ENCODE data around the gene CPAMD8.

CPAMD8 gene

DNA sequence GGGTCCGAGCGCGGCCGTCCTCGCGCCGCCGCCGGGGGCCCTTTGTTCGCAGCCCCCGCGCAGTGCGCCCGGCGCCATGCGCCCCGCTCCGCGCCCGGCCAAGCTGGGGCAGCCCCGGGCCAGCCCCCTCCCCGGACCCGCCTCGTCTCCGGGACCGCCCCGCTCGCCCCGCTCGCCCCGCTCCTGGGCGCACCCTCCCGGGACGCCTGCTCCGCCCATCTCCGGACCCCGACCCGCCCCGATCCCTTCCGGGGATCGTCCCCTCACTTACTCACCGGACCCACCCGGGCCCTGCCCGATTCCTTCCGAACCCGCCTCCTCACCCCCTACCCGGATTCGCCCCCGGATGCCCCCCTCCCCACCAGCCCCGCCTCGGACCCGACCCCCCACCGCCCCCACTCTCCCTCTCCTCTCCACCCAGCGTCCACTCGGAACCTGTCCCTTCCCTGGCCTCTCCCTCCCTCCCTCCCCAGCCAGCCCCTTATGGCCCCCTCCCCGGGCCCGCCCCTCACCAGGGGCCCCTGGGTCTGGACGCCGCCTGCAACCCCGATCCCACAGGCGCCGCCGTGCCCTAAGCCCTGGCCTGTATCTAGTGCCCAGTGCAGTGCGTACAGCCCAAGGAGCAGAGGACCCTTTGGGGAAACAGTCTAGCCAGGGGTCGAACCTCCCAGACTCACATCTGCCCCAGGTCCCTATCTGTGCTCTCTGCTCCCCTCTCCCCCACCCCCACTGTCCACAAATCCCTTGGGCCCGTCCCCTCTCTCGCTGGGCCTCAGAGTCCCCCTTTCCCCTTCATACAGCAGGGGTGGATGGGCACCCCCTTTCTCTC, at the start of gene CPAMD8:
CPAMD8 (minus strand) TSS at position 105 of the 829 bp plus-strand sequence. CDS start 168 bp downstream, outside the sequence.
- no peak for DNase-seq

DNA sequence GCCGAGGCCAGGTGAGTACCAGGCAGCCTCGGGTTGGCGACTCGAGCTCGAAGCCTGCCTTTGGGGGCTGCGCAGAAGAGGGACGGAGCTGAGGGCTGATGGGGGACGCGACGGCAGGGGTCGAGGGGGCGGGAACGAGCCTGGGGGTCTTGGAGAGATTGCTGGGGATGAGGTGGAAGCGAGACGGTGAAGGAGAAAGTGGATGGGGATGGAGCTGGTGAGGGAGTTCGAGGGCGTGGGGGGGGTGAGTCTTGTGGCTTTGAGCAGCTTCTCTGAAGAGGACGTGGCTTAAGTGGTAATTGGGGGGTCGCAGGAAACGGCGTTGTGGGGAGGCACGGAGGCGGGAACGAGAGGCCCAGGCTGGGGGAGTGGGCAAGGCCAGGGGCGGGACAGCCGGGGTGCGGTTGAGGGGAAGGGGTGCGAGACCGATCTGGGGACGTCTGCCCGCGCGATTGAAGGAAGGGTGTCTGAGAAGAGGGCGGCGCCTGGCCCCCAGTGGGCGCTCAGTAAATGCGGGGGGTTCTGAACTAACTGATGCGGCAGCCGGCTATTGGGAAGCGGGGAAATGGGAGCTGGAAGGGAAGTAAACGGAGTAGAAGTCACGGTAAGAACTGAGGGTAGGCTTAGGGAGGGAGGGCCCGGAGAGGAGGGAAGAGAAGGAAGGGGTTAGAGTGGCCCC, 49.4 kb upstream of the CPAMD8 start:
- peak; percentile 67 for DNase-seq

GRCh38 chr19:17075035-17075863, 48.6 kb upstream of the CPAMD8 start, which contains the start of the genes HAUS8 and MYO9B:
Gene HAUS8 (minus strand): TSS chr19:17075452. CDS start chr19:17075422, 30 bp downstream.
Gene MYO9B (plus strand): TSS chr19:17075777. CDS start chr19:17101718, 25,941 bp downstream.
- peak; percentile 100 for DNase-seq

DNA sequence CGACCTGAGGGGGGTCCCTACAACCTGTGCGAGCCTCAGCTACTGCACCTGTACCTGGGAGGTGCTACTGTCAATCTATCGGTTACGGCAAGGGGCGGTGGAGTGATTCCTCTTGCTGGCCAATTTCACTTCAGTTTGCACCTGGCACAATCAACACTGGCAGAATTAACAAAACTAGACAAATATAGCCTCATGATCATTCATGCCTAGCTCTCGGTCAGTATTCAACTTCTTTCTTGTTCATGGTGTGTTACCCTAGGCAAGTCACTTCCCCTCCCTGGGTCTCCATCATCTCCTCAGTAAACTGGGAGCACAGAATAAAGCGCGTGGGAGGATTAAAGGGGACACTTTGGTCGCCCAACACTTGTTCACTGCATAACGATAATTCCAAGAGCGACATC, 48.0 kb upstream of the CPAMD8 start:
- no peak for DNase-seq

DNA sequence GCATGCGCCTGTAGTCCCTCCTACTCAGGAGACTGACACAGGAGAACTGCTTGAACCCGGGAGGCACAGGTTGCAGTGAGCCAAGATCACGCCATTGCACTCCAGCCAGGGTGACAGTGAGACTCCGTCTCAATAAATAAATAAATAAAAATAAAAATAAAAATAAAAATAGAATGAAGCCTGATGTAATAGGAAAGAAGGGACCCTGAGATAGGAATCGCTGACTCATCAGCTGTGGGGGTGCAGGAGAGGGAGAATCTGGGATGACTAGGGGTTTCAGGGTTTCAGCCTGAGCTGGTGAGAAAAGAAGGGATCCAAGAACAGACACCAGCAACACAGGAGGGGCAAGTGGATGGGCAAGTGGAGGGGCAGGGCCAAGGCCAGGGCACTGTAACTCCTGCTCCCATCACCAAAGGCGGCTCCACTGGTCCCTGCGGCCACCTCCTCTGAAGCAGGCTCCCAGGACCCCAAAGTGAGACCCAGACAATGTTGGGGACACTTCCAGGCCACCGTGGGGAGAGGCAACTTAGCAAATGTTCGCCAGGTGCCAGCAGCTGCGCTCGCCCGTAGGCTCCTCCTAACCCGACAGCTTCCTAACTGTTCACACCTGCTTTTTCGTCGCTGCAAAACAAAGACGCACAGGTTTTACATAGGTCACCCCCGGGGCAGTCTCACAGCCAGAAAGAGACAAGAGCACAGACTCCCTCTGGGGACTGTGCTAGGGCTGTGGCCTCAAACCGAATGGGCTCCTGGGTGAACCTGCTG, 47.4 kb upstream of the CPAMD8 start:
- no peak for DNase-seq

DNA sequence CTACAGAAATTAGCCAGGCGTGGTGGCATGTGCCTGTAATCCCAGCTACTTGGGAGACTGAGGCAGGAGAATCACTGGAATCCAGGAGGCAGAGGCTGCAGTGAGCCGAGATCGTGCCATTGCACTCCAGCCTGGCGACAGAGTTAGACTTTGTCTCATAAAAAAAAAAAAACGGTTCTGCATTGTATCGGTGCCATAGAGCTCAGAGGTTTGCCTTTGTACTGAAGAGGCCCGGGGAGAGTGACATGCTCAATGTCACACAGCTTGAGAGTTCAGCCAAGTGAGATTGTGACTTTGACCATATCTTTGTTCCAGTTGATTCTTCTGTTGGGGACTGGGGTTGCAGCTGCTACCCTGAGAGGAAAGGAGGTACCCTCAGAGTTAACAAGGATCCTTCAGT, 44.3 kb upstream of the CPAMD8 start:
- no peak for DNase-seq

DNA sequence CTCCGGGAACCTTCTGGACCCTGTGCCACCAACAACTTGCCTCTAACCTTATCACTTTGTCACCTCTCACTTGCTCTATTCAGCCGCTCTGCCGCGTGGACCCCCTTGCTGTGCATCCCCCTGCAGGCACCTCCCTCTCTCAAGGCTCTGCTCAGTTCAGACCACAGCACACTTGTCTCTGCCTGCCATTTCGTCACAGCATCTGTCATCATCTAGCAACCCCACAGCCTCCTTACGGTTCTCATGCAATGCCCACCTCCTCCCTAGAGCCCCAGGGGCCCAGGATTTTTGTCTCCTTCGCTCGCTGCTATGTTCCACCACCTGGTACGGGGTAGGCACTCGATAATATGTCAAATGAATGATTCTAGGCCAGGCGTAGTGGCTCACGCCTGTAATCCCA, 43.8 kb upstream of the CPAMD8 start:
- DNase-seq: no peak

DNA sequence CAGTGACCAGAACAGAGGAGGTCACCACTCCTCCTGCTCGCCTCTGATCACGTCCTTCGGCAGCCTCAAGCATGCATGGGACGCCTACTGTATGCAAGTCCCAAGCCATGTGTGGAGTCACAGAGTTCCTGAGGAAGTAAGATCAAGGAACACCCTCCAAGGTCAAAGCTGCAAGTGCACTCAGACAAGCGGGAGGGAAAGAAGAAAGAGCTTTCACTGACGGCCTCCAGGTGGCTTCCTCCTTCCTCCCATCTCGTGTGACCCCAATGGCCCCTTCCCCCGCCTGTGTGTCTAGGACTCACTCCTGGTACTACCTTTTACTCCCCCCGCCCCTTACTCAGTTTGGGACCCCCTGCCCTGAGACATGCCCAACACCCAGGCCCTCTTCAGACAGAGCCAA, 42.6 kb upstream of the CPAMD8 start:
- no peak for DNase-seq

DNA sequence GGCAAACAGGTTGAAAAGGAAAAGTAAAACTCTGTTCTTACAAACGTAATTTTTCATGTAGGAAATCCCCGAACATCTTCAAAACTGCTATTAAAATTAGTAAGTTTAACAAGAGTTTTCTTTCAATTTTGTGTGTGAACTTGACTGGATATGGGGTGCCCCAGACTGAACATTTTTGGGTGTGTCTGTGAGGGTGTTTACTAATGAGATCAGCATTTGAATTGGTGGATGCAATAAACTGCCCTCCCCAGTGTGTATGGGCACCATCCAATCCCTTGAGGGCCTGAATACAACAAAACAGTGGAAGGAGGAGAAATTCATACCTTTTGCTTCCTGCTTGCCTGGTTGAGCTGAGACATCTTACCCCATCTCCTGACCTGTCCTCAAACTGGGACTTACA, 36.8 kb upstream of the CPAMD8 start:
- DNase-seq: no peak

DNA sequence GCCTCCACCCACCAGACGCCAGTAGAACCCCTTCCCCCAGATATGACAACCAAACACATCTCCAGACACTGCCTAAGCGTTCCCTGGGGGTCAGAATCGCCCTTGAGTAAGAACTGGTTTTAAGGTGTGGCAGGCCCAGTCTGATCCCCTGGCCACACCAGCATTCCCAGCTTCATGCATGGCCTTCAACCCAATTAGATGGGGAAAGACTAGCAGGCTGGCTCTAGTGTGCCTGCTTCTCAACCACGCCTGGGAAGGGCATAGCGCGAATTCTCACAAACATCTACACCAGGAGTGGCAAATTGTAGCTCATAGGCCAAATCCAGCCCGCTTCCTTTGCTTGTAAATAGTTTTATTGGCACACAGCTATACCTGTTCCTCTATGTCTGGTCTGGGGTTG, 35.1 kb upstream of the CPAMD8 start:
- DNase-seq: no peak

DNA sequence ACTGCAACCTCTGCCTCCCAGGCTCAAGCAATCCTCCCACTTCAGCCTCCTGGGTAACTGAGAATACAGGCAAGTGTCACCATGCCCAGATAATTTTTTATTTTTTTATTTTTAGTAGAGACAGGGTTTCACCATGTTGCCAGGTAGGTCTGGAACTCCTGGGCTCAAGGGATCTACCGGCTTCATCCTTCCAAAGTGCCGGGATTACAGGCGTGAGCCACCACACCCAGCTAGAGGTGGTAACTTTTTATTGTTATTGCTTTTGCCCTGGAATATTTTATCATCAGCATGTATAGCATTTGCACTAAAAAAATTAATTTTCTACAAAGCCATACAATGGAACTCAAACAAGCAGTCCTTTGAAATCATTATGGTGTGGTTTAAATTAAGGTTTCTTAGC, 34.6 kb upstream of the CPAMD8 start:
- DNase-seq: no peak

DNA sequence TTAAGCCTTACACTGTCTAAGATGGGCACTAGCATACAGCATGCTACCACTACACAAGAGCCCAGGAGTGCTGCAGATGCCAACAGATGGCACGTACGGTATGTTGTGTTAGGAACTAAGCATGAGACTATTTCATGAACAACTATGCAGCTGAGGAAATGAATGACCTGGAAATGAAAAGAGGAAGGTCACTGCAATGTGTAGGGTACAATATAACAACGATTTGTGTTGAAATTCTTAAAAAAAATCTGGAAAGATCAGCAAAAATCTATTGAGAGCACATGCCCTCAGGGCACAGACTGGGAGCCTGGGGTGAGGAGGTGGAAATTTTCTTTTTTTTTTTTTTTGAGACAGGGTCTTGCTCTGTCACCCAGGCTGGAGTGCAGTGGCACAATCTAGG, 34.2 kb upstream of the CPAMD8 start:
- DNase-seq: no peak

GRCh38 chr19:17058236-17058635, 31.6 kb upstream of the CPAMD8 start:
- no peak for DNase-seq

DNA sequence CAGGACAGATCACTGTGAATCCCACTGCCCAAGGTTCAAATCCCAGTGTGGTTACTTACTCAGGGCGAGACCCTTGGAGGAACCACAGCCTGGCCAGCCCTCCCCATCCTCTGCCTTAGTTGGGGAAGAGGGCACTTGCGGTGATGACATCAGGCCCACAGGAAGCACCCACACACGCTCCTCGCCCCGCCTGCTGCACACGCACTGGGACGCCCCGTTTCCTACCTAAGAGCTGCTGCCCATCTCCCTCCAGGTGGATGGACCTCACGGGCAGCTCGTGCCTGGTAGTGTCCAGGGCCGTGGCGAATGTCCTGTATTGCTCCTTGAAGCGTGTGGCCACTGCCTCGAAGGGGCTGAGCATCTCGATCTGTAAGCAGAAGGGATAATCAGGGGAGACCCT, 29.0 kb upstream of the CPAMD8 start:
- no peak for DNase-seq

DNA sequence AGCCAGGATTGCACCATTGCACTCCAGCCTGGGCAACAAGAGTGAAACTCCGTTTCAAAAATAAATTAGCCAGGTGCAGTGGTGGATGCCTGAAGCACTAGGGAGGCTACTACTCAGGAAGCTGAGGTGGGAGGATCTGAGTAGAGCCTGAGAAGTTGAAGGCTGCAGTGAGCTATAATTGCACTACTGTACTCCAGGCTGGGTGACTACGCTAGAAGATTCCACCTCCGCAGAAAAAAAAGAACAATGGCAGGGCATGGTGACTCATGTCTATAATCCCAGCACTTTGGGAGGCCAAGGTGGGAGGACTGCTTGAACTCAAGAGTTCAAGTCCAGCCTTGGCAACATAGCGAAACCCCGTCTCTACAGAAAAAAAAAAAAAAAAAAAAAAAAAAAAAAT, 28.1 kb upstream of the CPAMD8 start:
- DNase-seq: no peak

DNA sequence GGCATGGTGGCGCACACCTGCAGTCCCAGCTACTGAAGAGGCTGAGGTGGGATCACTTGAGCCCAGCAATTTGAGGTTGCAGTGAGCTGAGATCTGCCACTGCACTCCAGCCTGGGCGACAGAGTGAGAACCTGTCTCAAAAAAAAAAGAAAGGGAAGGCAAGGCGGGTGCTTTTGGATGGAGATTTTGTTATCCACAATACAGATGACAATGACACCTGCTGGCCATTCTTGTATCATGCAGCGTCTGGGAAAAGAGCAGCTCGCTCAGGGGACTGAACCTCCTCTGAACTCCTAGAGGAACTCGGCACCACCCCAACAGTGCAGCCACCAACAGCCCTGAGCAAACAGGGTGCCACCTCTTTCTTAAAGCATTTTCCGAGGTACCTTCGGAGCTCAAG, 25.8 kb upstream of the CPAMD8 start:
- no peak for DNase-seq

GRCh38 chr19:17049711-17050280, 23.2 kb upstream of the CPAMD8 start:
- DNase-seq: no peak

- DNase-seq: no peak
Observed at GRCh38 chr19:17048885-17049453, 22.4 kb upstream of the CPAMD8 start.

DNA sequence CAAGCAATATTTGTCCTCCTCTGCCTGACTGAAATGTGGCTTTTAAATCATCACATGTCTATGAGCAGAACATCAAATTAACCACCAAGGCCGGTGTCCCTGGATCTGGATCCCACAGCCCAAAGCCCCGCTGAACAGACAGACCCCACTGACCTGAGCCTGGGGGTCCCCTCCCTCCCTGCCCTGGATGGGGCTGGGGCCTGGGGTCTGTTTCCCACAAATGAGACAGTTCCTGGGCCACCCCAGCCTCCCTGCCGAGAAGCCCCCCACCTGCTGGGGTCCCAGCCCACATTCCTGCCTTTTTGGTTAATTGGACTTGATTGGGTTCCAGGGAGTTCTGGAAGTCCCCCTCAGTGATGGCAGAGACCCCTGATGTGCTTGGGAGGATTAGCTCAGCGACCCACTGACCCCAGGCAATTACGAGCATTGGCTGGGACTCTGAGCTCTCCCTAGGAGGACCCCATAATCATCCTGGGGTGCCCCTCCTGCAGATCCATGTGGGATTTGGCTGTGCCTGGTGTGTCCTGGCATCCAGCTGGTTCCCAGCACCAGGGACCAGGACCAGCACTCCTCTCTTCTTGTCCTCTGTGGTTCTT, 19.4 kb upstream of the CPAMD8 start:
- no peak for DNase-seq

GRCh38 chr19:17043744-17044143, 17.1 kb upstream of the CPAMD8 start:
- DNase-seq: no peak

GRCh38 chr19:17041976-17042375, 15.4 kb upstream of the CPAMD8 start:
- no peak for DNase-seq
